PFSK-1 (cell line): ENCODE measurements around the gene MGAT1.

Experiments
- POLR2AphosphoS5 ChIP-seq: IDR thresholded peaks from 2 replicates; pipeline ENCODE4 v1.6.1; 2012; ENCODE audit warnings: low read depth, mild to moderate bottlenecking, control low read depth, low read length, moderate library complexity
- TAF1 ChIP-seq: IDR thresholded peaks from 2 replicates; pipeline ENCODE4 v1.6.1; 2012; ENCODE audit warnings: low read length, control low read depth, borderline replicate concordance; ENCODE audit not compliant: insufficient read depth

- TF ChIP-seq POLR2AphosphoS5 (no peak), TAF1 (peak; percentile 25; the same call in 1 of the 2 replicates)
Measured at GRCh38 chr5:180786531-180787398, 15.8 kb downstream of the MGAT1 start.
